ENCODE results near the gene CLDND2. TPM values are rescaled to one million over a fixed set of nuclear protein-coding genes. Genes with fewer than 3 reads are reported as not detected.

The CLDND2 gene
- total and polyA plus RNA-seq, 4 donors = 0.22 to 3.0 TPM; not detected in 2

DNA sequence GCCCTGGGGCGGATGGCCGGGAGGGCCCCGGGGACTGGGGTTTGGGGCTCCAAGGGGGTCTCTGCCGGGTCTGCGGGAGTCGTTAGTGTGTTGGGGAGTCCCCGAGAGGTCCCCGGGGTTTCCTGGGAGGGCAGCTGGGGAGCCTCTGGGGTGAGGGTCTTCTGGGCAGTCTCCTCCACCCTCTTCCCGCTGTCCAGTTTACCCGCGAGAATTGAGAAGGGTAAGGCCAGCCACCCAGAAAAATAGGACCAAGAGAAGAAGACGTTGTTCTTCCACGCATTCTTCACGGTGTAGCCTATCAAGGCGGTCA lies 1.6 kb downstream of the CLDND2 start:
- Histone ChIP-seq H3K4me1 (ENCODE audit: control insufficient read depth in 4 of 4, insufficient read depth in 4 of 4, low read length in 3 of 4) (peaks cover 2 to 45% (median 29%) of the 10 kb centered on the region in 4 donors), H3K27ac (ENCODE audit: low read depth in 1 of 2, low read length in 2 of 2) (peak overlapping the region; percentile 98 to 99), H3K27me3 (ENCODE audit: control insufficient read depth in 4 of 4, insufficient read depth in 4 of 4, low read length in 3 of 4) (no peaks in the 10 kb centered on the region), H3K9me3 (ENCODE audit: control insufficient read depth in 4 of 4, low read length in 3 of 4) (no peaks in the 10 kb centered on the region), H3K36me3 (ENCODE audit: control insufficient read depth in 4 of 4, insufficient read depth in 3 of 4, low read depth in 1 of 4, low read length in 3 of 4) (no peaks in the 10 kb centered on the region), H3K9ac (ENCODE audit: low read depth in 1 of 2, low read length in 2 of 2) (peak overlapping the region; percentile 86 to 98), H3K4me3 (ENCODE audit: low read depth in 1 of 3, low read length in 3 of 3) (peak overlapping the region; percentile 70 to 82 (median 71))
- peak; percentile 47 for DNase-seq (ENCODE audit: low spot score)
- WGBS = under 1% methylated on average over 15 of the region's 15 CpGs
- TF ChIP-seq SP1 (IDR thresholded peaks at IDR 0.05) (no peak), GABPA (IDR thresholded peaks at IDR 0.05 in 1 of 2, conservative IDR thresholded peaks at IDR 0.05 in 1 of 2) (no peak), HNF4G (IDR thresholded peaks at IDR 0.05) (no peak), NR2F2 (IDR thresholded peaks at IDR 0.05) (peak; percentile 9), RXRA (IDR thresholded peaks at IDR 0.05) (no peak), EGR1 (IDR thresholded peaks at IDR 0.05; ENCODE audit: low read depth in 2 of 2) (no peak)
- TF ChIP-seq, protein P1, sequence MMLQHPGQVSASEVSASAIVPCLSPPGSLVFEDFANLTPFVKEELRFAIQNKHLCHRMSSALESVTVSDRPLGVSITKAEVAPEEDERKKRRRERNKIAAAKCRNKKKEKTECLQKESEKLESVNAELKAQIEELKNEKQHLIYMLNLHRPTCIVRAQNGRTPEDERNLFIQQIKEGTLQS (IDR thresholded peaks at IDR 0.05) = no peak

GRCh38 chr19:51366389-51367254 lies 2.2 kb downstream of the CLDND2 start:
- peak overlapping the region; percentile 86 to 98 for H3K9ac ChIP-seq (ENCODE audit: low read depth in 1 of 2, low read length in 2 of 2)
- peaks cover 2 to 50% (median 28%) of the 10 kb centered on the region in 4 donors for H3K4me1 ChIP-seq (ENCODE audit: control insufficient read depth in 4 of 4, insufficient read depth in 4 of 4, low read length in 3 of 4)
- peak; percentile 97 for DNase-seq (ENCODE audit: low spot score)
- TF ChIP-seq RXRA (IDR thresholded peaks at IDR 0.05) (peak; percentile 90), HNF4A (conservative IDR thresholded peaks at IDR 0.05) (peak in 1 of 2 donors; percentile 31), FOXA1 (IDR thresholded peaks at IDR 0.05) (no peak), GABPA (IDR thresholded peaks at IDR 0.05 in 1 of 2, conservative IDR thresholded peaks at IDR 0.05 in 1 of 2) (peak; percentile 30 to 71), TAF1 (conservative IDR thresholded peaks at IDR 0.05) (peak; percentile 14), SP1 (IDR thresholded peaks at IDR 0.05) (peak; percentile 95), NR2F2 (IDR thresholded peaks at IDR 0.05) (no peak), JUND (IDR thresholded peaks at IDR 0.05) (peak in 1 of 2 donors; percentile 33), FOXA2 (IDR thresholded peaks at IDR 0.05) (no peak), HNF4G (IDR thresholded peaks at IDR 0.05) (no peak), RAD21 (IDR thresholded peaks at IDR 0.05) (peak in 1 of 2 donors; percentile 13), YY1 (IDR thresholded peaks at IDR 0.05) (peak; percentile 69), EGR1 (IDR thresholded peaks at IDR 0.05; ENCODE audit: low read depth in 2 of 2) (peak in 1 of 2 donors; percentile 29)
- TF ChIP-seq, protein P2, sequence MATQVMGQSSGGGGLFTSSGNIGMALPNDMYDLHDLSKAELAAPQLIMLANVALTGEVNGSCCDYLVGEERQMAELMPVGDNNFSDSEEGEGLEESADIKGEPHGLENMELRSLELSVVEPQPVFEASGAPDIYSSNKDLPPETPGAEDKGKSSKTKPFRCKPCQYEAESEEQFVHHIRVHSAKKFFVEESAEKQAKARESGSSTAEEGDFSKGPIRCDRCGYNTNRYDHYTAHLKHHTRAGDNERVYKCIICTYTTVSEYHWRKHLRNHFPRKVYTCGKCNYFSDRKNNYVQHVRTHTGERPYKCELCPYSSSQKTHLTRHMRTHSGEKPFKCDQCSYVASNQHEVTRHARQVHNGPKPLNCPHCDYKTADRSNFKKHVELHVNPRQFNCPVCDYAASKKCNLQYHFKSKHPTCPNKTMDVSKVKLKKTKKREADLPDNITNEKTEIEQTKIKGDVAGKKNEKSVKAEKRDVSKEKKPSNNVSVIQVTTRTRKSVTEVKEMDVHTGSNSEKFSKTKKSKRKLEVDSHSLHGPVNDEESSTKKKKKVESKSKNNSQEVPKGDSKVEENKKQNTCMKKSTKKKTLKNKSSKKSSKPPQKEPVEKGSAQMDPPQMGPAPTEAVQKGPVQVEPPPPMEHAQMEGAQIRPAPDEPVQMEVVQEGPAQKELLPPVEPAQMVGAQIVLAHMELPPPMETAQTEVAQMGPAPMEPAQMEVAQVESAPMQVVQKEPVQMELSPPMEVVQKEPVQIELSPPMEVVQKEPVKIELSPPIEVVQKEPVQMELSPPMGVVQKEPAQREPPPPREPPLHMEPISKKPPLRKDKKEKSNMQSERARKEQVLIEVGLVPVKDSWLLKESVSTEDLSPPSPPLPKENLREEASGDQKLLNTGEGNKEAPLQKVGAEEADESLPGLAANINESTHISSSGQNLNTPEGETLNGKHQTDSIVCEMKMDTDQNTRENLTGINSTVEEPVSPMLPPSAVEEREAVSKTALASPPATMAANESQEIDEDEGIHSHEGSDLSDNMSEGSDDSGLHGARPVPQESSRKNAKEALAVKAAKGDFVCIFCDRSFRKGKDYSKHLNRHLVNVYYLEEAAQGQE (IDR thresholded peaks at IDR 0.05) = peak; percentile 83
- TF ChIP-seq, protein P1 (IDR thresholded peaks at IDR 0.05) = no peak
- TF ChIP-seq, protein P3, sequence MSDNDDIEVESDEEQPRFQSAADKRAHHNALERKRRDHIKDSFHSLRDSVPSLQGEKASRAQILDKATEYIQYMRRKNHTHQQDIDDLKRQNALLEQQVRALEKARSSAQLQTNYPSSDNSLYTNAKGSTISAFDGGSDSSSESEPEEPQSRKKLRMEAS (IDR thresholded peaks at IDR 0.05) = no peak
- TF ChIP-seq, protein P4, sequence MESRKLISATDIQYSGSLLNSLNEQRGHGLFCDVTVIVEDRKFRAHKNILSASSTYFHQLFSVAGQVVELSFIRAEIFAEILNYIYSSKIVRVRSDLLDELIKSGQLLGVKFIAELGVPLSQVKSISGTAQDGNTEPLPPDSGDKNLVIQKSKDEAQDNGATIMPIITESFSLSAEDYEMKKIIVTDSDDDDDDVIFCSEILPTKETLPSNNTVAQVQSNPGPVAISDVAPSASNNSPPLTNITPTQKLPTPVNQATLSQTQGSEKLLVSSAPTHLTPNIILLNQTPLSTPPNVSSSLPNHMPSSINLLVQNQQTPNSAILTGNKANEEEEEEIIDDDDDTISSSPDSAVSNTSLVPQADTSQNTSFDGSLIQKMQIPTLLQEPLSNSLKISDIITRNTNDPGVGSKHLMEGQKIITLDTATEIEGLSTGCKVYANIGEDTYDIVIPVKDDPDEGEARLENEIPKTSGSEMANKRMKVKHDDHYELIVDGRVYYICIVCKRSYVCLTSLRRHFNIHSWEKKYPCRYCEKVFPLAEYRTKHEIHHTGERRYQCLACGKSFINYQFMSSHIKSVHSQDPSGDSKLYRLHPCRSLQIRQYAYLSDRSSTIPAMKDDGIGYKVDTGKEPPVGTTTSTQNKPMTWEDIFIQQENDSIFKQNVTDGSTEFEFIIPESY (IDR thresholded peaks at IDR 0.05) = peak; percentile 86
- TF ChIP-seq, protein P5, sequence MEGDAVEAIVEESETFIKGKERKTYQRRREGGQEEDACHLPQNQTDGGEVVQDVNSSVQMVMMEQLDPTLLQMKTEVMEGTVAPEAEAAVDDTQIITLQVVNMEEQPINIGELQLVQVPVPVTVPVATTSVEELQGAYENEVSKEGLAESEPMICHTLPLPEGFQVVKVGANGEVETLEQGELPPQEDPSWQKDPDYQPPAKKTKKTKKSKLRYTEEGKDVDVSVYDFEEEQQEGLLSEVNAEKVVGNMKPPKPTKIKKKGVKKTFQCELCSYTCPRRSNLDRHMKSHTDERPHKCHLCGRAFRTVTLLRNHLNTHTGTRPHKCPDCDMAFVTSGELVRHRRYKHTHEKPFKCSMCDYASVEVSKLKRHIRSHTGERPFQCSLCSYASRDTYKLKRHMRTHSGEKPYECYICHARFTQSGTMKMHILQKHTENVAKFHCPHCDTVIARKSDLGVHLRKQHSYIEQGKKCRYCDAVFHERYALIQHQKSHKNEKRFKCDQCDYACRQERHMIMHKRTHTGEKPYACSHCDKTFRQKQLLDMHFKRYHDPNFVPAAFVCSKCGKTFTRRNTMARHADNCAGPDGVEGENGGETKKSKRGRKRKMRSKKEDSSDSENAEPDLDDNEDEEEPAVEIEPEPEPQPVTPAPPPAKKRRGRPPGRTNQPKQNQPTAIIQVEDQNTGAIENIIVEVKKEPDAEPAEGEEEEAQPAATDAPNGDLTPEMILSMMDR (IDR thresholded peaks at IDR 0.05; ENCODE audit: low read depth, low read length, missing input control) = no peak
- H3K36me3 ChIP-seq (ENCODE audit: control insufficient read depth in 4 of 4, insufficient read depth in 3 of 4, low read depth in 1 of 4, low read length in 3 of 4) = no peaks in the 10 kb centered on the region
- peak overlapping the region; percentile 70 to 98 (median 71) for H3K4me3 ChIP-seq (ENCODE audit: low read depth in 1 of 3, low read length in 3 of 3)
- peak overlapping the region; percentile 98 to 99 for H3K27ac ChIP-seq (ENCODE audit: low read depth in 1 of 2, low read length in 2 of 2)
- H3K9me3 ChIP-seq (ENCODE audit: control insufficient read depth in 4 of 4, low read length in 3 of 4) = no peaks in the 10 kb centered on the region
- H3K27me3 ChIP-seq (ENCODE audit: control insufficient read depth in 4 of 4, insufficient read depth in 4 of 4, low read length in 3 of 4) = no peaks in the 10 kb centered on the region
- under 1% methylated on average over 54 of the region's 54 CpGs for WGBS
